Activated B cell treated with CpG ODN at 0.5 μM for 24 hours (primary cell): ENCODE measurements around the gene RCAN1. TPM values are rescaled to one million over a fixed set of nuclear protein-coding genes. Genes with fewer than 3 reads are reported as not detected.
"Not testable (repeated sequence)": the region's sequence is repeated elsewhere in the genome, so short reads cannot be mapped to it uniquely, and the experiment has no call there.

Experiments used
- ATAC-seq: fragments of 200-7000 bp; cut with Tn5 transposase; one replicate; pipeline ENCODE4 v1.10.0; 2021; ENCODE audit warnings: low read depth, mild to moderate bottlenecking, moderate library complexity
- CTCF ChIA-PET: fragments of 350-600 bp; sonication (Branson Sonifier 250); formaldehyde crosslinking; loops from one replicate; lab custom pipeline; 2021; ENCODE audit warnings: antibody characterized with exemption; lab: Charles Lee
- POLR2A ChIA-PET: fragments of 350-600 bp; sonication (Branson Sonifier 250); formaldehyde crosslinking; loops from one replicate; lab custom pipeline; 2021; ENCODE audit warnings: antibody characterized with exemption; lab: Charles Lee
- DNase-seq: peaks from one replicate; pipeline ENCODE4 v3.0.0; 2022
- H3K27ac Mint-ChIP-seq: one replicate; pipeline ENCODE4 v1.8.0; 2020; ENCODE audit warnings: mixed read lengths
- H3K27me3 Mint-ChIP-seq: one replicate; pipeline ENCODE4 v1.8.0; 2021; ENCODE audit warnings: mixed read lengths
- H3K36me3 Mint-ChIP-seq: one replicate; pipeline ENCODE4 v1.8.0; 2021; ENCODE audit warnings: low read depth, mixed read lengths
- H3K4me1 Mint-ChIP-seq: one replicate; pipeline ENCODE4 v1.8.0; 2021; ENCODE audit warnings: mixed read lengths
- H3K4me3 Mint-ChIP-seq: one replicate; pipeline ENCODE4 v1.8.0; 2020; ENCODE audit warnings: mild to moderate bottlenecking, mixed read lengths
- H3K9me3 Mint-ChIP-seq: one replicate; pipeline ENCODE4 v1.8.0; 2020; ENCODE audit warnings: mixed read lengths
- CTCF ChIP-seq: fragments of 200-600 bp; IDR thresholded peaks from one replicate; pipeline ENCODE4 v1.8.0; 2022; ENCODE audit warnings: antibody characterized with exemption, mild to moderate bottlenecking
- intact Hi-C: fragments of 100-400 bp; cut with micrococcal nuclease; formaldehyde crosslinking; loops from one replicate; pipeline ENCODE4 v1.15.1; 2024
- total RNA-seq: library from RNA; stranded (reverse); gene quantifications from 2 replicates; pipeline ENCODE4 v1.2.3, GENCODE V29; 2022

The RCAN1 gene
- total RNA-seq, 1 donor from 2014 or later = 5.8 TPM

DNA sequence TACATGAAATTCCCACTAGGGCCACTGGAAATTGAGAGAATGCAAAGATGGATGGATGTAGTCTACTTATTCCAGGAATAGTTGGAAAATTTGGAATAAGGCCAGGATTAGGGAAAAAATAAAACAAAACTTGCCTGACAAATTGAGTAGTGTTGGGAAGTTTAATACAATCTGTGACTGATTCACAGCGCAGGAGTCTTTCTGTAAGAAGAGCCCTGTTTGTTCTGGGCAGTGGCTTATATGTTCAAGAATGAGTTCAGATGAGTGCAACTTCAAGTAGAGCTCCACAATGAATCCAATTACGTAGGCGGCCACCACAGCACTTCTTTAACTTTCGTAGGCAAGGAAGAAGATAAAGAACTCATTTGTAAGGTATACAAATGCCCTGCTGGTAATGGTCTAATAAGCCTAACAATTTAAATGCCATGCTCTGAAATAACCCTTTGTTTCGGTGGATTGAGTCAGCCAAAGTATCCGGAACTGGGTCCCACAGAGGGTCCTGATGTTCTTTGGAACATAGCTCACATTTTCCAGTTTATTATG, 55.8 kb downstream of the RCAN1 start:
- Mint-ChIP-seq H3K4me1 (no peaks in the 10 kb centered on the region), H3K27me3 (no peaks in the 10 kb centered on the region), H3K36me3 (no peaks in the 10 kb centered on the region), H3K4me3 (no peak overlapping the region), H3K27ac (no peak overlapping the region), H3K9me3 (peaks cover 8% of the 10 kb centered on the region)
- POLR2A ChIA-PET = no interaction called here
- no peak for DNase-seq
- CTCF ChIA-PET = no interaction called here
- no peak for TF ChIP-seq CTCF
- ATAC-seq = no peak
- intact Hi-C loops = no loop called here

GRCh38 chr21:34558166-34558565, 56.7 kb downstream of the RCAN1 start:
- no peaks in the 10 kb centered on the region for H3K36me3 Mint-ChIP-seq
- H3K4me1 Mint-ChIP-seq = no peaks in the 10 kb centered on the region
- no peak for TF ChIP-seq CTCF
- ChIA-PET POLR2A (no interaction called here), CTCF (no interaction called here)
- peaks cover 5% of the 10 kb centered on the region for H3K9me3 Mint-ChIP-seq
- no peak for DNase-seq
- ATAC-seq = no peak
- no peak overlapping the region for H3K4me3 Mint-ChIP-seq
- H3K27ac Mint-ChIP-seq = no peak overlapping the region
- H3K27me3 Mint-ChIP-seq = no peaks in the 10 kb centered on the region
- intact Hi-C loops = no loop called here

DNA sequence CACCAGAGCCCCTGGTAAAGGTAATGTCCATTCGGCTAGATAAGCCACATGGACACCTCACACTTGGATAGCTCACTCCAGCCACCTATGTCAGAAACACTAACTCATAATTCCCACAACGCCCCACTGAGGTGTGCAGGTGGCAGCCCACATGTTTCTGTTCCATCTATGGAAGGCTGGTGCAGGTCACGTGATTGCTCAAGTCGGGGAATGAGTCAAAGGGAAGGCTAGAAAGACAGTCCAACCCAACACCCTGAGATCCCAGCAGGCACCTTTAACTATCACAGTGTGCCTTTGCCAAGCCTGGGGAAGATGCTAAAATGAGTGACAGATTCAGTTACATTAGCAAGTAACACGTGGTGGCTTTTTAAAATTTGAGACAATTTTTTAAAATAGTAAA, 57.7 kb downstream of the RCAN1 start:
- Mint-ChIP-seq H3K4me1 (no peaks in the 10 kb centered on the region), H3K4me3 (no peak overlapping the region), H3K9me3 (peaks cover 5% of the 10 kb centered on the region), H3K36me3 (no peaks in the 10 kb centered on the region), H3K27ac (no peak overlapping the region), H3K27me3 (no peaks in the 10 kb centered on the region)
- ChIA-PET POLR2A (no interaction called here), CTCF (no interaction called here)
- no peak for TF ChIP-seq CTCF
- intact Hi-C loops = no loop called here
- DNase-seq = no peak
- ATAC-seq = no peak

DNA sequence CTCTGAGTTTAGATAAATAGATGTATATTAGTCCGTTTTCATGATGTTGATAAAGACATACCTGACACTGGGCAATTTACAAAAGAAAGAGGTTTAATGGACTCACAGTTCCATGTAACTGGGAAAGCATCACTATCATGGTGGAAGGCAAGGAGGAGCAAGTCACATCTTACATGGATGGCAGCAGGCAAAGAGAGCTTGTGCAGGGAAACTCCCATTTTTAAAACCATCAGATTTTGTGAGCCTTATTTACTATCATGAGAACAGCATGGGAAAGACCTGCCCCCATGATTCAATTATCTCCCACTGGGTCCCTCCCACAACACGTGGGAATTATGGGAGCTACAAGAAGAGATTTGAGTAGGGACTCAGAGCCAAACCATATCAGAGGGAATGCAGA, 60.2 kb downstream of the RCAN1 start:
- H3K9me3 Mint-ChIP-seq, H3K27me3 Mint-ChIP-seq, intact Hi-C loops, ATAC-seq, H3K4me3 Mint-ChIP-seq, H3K27ac Mint-ChIP-seq, H3K36me3 Mint-ChIP-seq, POLR2A ChIA-PET, CTCF ChIA-PET, DNase-seq, H3K4me1 Mint-ChIP-seq: not testable (repeated sequence)

- ChIA-PET POLR2A (no interaction called here), CTCF (no interaction called here)
- Mint-ChIP-seq H3K27ac (no peak overlapping the region), H3K4me3 (no peak overlapping the region), H3K4me1 (no peaks in the 10 kb centered on the region), H3K36me3 (no peaks in the 10 kb centered on the region), H3K9me3 (peaks cover 5% of the 10 kb centered on the region), H3K27me3 (no peaks in the 10 kb centered on the region)
- ATAC-seq (no peak), DNase-seq (no peak)
- no peak for TF ChIP-seq CTCF
- intact Hi-C loops = no loop called here
These were observed 60.7 kb downstream of the RCAN1 start for GRCh38 chr21:34554227-34554626.
